AG09309 (cell line): Measurements from ENCODE around the gene YWHAG.
"Not testable (repeated sequence)": the region's sequence is repeated elsewhere in the genome, so short reads cannot be mapped to it uniquely, and the experiment has no call there.

ENCODE experiments used
- DNase-seq: peaks from one replicate; pipeline ENCODE4 v3.0.0-alpha.2; 2010; ENCODE audit warnings: low read depth
- H3K4me3 ChIP-seq: 2 replicates; pipeline ENCODE4 v1.5.1; 2011; ENCODE audit warnings: mild to moderate bottlenecking, low read depth, low read length, moderate library complexity; ENCODE audit not compliant: control insufficient read depth
- TF ChIP-seq, protein P1 (sequence below): IDR thresholded peaks from 2 replicates; pipeline ENCODE4 v1.5.1; 2011; ENCODE audit warnings: mild to moderate bottlenecking, low read depth, low read length, inconsistent platforms; ENCODE audit not compliant: insufficient read depth, control insufficient read depth; ENCODE audit errors: missing control alignments

YWHAG gene

DNA sequence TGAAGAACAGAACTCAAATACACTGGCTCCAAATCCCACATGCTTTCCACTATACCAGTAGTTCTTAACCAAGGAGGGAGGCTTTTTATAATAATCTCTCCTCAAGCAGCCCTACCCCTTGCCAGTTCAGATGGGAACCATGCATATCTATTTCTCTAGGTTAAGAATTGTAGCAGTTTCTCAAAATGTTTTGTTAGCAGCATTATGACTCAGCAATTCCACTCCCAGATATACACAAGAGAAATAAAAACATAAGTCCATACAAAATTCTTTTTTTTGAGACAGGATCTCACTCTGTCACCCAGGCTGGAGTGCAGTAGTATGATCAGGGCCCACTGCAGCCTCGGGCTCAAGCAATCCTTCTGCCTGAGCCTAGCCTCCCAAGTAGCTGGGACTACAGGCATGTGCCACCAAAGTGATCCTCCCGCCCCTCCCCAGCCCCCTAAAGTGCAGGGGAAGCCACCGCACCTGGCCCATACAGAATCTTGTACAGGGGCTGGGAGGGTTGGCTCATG lies 18.1 kb downstream of the YWHAG start:
- H3K4me3 ChIP-seq, result no peak overlapping the region
- peak; percentile 53 for DNase-seq
- TF ChIP-seq, protein P1, sequence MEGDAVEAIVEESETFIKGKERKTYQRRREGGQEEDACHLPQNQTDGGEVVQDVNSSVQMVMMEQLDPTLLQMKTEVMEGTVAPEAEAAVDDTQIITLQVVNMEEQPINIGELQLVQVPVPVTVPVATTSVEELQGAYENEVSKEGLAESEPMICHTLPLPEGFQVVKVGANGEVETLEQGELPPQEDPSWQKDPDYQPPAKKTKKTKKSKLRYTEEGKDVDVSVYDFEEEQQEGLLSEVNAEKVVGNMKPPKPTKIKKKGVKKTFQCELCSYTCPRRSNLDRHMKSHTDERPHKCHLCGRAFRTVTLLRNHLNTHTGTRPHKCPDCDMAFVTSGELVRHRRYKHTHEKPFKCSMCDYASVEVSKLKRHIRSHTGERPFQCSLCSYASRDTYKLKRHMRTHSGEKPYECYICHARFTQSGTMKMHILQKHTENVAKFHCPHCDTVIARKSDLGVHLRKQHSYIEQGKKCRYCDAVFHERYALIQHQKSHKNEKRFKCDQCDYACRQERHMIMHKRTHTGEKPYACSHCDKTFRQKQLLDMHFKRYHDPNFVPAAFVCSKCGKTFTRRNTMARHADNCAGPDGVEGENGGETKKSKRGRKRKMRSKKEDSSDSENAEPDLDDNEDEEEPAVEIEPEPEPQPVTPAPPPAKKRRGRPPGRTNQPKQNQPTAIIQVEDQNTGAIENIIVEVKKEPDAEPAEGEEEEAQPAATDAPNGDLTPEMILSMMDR, result no peak

DNA sequence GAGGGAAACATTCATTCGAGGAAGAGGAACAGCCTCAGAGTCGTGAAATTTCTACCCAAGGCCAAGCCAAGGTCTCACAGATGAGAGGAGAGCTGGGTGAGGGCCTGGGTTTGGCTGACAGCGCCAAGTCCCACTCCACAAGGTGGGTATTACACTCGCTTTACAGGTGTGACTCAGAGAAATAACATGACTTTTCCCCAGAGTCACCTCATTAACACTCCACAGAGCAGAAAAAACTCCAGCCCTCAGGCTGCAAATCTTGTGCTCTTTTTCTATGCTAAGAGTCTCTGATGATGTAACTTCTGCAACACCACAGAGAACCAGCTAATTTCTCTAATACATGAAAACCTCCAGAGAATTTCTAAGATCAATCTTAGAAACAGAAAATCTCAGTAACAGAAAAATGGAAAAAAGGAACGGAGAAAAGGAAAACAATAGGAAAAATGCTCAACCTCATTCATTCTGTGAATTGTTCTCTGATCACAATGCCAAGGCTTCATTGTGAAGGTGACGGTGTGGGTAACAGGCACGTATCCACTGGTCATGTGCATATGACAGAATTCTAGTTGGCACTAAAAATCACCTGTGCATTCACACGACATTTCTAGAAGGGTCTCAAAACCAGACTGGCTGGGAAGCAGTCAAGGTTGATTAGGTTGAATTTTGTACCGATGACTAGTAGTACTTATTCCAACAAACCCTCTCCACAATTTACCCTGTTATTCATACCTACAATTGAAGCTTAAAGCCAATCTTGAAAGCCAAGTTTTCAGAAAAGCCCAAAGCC lies 20.3 kb downstream of the YWHAG start:
- TF ChIP-seq, protein P1, result no peak
- no peak for DNase-seq

GRCh38 chr7:76337147-76337546 lies 21.6 kb downstream of the YWHAG start:
- no peak overlapping the region for H3K4me3 ChIP-seq
- DNase-seq, result no peak
- TF ChIP-seq, protein P1, result no peak

More for the DNA sequence above, 20.3 kb downstream of the YWHAG start:
- H3K4me3 ChIP-seq, result no peak overlapping the region

DNA sequence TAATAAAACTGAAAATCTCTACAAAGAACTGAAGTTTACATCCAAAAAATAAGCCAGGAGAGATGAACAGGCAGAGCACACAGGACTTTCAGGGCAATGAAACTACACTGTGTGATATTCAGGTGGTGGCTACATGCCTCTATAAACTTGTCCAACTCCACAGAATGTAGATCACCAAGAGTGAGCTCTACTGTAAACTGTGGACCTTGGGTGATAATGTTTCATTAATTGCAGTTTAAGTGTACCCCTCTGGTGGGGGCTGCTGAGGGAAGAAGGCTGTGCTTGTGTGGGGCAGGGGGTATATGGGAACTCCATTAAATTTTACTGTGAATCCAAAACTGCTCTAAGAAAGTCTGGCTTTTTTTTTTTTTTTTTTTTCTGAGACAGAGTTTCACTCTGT lies 22.7 kb downstream of the YWHAG start:
- TF ChIP-seq, protein P1, result no peak
- no peak for DNase-seq

DNA sequence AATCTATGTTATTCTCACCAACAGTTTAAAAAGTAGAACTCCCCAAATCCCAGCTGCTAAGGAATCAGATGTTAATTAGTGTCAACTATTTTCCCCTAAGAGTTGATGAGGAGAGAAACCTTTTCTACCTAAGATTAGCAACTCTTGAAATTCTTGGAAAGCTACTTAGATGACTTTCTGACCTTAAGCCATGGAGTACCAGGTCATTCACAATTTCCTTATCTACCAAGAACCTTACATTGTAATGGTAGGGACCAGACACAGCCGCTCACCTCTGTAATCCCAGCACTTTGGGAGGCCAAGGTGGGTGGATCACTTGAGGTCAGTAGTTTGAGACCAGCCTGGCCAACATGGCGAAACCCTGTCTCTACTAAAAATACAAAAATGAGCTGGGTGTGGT lies 23.4 kb downstream of the YWHAG start:
- not testable (repeated sequence) for DNase-seq, H3K4me3 ChIP-seq

More for the DNA sequence above, 22.7 kb downstream of the YWHAG start:
- H3K4me3 ChIP-seq, result no peak overlapping the region

- TF ChIP-seq, protein P1, result no peak
- no peak overlapping the region for H3K4me3 ChIP-seq
- no peak for DNase-seq
Measured at GRCh38 chr7:76334320-76334967, 24.3 kb downstream of the YWHAG start.

- TF ChIP-seq, protein P1, result no peak
- no peak for DNase-seq
- no peak overlapping the region for H3K4me3 ChIP-seq
Measured at GRCh38 chr7:76333511-76334101, 25.2 kb downstream of the YWHAG start.
